HG02610 (cell line): ENCODE measurements around the gene ZSWIM8.
A peak's percentile ranks its signal among the peaks of the same experiment; 100 is the strongest.
"Not testable (repeated sequence)": the region's sequence is repeated elsewhere in the genome, so short reads cannot be mapped to it uniquely, and the experiment has no call there.

ENCODE experiments used
- ATAC-seq: cut with Tn5 transposase; IDR thresholded peaks from one replicate; pipeline ENCODE4 v1.9.1; 2021; ENCODE audit warnings: mild to moderate bottlenecking, moderate library complexity; ENCODE audit not compliant: unreplicated experiment

ZSWIM8 gene

DNA sequence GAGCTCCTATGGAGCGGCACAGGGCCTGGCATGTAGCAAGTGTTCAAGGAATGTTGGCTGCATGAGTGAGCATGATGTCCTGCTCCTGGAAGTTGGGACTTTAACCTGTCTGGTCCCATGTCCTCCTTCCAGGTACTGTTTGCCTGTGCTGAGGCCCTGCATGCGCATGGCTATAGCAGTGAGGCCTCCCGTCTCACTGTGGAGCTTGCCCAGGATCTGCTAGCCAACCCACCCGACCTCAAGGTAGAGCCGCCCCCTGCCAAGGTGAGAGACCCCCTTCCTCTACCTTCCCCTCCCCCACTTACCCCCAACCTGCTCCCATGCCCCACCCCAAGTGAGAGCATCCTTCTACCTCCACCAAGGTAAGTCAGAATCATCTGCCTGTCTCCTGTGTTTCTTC is 8.1 kb downstream of the ZSWIM8 start:
- ATAC-seq: no peak

DNA sequence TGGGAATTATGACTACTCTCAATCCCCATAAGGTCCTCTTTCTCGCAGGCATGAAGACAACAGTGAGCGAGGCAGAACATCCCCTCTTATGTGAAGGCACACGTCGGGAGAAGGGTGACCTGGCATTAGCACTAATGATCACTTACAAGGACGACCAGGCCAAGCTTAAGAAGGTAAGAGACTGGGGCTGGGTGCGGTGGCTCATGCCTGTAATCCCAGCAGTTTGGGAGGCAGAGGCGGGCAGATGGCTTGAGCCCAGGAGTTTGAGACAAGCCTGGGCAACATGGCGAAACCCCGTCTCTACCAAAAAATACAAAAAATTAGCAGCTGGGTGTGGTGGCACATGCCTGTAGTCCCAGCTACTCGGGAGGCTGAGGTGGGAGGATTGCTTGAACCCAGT is 10.1 kb downstream of the ZSWIM8 start:
- ATAC-seq: not testable (repeated sequence)

DNA sequence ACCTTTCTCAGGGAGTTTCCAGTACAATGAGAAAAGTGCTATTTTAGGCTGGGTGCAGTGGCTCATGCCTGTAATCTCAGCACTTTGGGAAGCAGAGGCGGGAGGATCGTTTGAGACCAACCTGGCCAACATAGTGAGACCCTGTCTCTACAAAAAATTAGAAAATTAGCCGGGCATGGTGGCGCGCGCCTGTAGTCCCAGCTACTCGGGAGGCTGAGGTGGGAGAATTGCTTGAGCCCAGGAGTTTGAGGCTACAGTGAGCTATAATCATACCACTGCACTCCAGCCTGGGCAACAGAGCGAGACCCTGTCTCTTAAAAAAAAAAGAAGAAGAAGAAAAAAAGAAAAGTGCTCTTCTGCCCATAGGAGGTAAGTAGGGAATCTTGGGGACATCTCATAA is 10.6 kb downstream of the ZSWIM8 start:
- ATAC-seq: not testable (repeated sequence)

DNA sequence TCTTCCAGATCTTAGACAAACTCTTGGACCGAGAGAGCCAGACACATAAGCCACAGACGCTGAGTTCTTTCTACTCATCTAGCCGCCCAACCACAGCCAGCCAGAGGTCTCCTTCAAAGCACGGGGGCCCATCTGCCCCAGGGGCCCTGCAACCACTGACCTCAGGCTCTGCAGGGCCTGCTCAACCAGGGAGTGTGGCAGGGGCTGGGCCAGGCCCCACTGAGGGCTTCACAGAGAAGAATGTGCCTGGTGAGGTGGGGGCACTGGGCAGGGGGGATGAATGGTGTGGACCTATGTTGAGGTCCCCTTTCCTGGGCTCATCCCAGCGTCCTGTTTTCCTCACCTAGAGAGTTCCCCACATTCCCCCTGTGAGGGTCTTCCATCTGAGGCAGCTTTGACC is 11.4 kb downstream of the ZSWIM8 start:
- no peak for ATAC-seq

DNA sequence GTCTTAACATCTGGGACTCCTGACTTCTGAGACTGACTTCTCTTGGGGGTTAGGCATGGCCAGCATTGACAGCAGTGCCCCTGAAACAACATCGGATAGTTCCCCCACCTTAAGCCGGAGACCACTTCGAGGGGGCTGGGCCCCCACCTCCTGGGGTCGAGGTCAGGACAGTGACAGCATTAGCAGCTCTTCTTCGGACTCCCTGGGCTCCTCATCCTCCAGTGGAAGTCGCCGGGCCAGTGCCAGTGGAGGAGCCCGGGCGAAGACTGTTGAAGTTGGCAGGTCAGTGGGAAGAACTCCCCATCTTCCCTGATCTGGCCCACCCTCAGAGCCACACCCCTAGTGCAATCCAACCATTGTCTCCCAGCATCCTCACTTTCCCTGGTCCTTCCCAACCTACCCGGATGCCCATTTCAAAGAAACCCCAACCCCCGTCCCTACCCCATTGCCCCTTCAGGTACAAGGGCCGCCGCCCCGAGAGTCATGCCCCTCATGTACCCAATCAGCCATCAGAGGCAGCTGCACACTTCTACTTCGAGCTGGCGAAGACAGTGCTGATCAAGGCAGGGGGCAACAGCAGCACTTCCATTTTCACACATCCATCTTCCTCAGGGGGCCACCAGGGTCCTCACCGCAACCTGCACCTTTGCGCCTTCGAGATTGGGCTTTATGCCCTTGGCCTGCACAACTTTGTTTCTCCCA is 12.1 kb downstream of the ZSWIM8 start:
- no peak for ATAC-seq

DNA sequence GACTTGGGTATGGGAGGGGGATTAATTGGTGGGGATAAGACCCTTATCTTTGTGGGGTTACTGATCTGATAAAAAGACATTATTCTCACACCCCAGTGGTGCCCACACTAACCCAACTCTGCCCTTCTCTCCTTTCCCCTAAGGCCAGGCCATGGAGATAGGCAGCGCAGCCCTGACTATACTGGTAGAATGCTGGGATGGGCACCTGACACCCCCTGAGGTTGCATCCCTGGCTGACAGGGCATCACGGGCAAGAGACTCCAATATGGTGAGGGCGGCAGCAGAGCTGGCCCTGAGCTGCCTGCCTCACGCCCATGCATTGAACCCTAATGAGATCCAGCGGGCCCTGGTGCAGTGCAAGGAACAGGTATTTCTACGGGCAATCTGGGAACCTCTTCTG is 12.7 kb downstream of the ZSWIM8 start:
- no peak for ATAC-seq

DNA sequence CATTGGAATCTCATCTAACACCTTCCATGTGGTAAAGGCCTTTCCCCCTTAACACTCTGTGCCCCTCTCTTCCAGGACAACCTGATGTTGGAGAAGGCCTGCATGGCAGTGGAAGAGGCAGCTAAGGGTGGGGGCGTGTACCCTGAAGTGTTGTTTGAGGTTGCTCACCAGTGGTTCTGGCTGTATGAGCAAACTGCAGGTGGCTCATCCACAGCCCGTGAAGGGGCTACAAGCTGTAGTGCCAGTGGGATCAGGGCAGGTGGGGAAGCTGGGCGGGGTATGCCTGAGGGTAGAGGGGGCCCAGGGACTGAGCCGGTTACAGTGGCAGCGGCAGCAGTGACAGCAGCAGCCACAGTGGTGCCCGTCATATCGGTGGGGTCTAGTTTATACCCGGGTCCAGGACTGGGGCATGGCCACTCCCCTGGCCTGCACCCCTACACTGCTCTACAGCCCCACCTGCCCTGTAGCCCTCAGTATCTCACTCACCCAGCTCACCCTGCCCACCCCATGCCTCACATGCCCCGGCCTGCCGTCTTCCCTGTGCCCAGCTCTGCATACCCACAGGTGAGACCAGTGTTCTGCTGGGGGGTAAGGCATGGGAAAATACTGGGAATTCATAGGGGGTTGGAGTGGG is 13.6 kb downstream of the ZSWIM8 start:
- ATAC-seq: no peak

DNA sequence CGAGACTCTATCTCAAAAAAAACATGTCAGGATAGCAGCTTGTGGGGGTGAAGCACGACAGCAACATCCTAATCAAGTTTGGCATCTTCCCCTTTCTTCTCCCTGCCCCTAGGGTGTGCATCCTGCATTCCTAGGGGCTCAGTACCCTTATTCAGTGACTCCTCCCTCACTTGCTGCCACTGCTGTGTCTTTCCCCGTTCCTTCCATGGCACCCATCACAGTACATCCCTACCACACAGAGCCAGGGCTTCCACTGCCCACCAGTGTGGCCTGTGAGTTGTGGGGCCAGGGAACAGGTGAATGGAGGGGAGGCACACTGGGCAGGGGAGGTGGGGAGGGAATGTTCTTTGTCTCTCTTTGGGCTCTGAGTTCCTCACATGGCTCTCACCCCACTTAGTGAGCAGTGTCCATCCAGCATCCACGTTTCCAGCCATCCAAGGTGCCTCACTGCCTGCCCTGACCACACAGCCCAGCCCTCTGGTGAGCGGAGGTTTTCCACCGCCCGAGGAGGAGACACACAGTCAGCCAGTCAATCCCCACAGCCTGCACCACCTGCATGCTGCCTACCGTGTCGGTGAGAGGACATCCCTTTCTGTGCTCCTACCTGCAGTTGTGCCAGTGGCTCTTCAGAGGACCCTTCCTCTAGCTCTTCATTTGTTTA is 14.6 kb downstream of the ZSWIM8 start:
- no peak for ATAC-seq

DNA sequence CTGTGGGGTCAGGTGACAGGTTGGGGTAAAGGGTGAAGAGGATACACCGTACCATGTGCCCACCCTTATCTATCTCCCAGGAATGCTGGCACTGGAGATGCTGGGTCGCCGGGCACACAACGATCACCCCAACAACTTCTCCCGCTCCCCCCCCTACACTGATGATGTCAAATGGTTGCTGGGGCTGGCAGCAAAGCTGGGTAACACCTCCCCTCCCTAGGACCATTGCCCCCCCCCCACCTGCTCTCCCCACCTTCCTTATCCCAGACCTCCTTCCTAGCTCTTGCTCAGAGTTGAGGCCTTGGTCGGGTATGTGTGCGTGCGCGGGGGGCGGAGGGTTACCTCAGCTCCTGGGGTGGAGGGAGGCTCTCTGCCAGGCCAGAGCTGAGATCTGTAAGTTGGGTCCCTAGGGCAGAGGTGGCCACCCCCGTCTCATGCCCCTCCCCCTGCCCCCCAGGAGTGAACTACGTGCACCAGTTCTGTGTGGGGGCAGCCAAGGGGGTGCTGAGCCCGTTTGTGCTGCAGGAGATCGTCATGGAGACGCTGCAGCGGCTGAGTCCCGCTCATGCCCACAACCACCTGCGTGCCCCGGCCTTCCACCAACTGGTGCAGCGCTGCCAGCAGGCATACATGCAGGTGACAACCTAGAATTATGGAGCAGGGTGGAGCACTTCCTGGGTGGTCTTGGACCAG is 15.3 kb downstream of the ZSWIM8 start:
- ATAC-seq: no peak

DNA sequence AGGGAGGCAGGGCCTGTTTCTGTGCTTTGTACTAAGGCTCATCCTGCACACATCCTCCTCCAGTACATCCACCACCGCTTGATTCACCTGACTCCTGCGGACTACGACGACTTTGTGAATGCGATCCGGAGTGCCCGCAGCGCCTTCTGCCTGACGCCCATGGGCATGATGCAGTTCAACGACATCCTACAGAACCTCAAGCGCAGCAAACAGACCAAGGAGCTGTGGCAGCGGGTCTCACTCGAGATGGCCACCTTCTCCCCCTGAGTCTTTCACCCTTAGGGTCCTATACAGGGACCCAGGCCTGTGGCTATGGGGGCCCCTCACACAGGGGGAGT is 15.8 kb downstream of the ZSWIM8 start:
- ATAC-seq: no peak

DNA sequence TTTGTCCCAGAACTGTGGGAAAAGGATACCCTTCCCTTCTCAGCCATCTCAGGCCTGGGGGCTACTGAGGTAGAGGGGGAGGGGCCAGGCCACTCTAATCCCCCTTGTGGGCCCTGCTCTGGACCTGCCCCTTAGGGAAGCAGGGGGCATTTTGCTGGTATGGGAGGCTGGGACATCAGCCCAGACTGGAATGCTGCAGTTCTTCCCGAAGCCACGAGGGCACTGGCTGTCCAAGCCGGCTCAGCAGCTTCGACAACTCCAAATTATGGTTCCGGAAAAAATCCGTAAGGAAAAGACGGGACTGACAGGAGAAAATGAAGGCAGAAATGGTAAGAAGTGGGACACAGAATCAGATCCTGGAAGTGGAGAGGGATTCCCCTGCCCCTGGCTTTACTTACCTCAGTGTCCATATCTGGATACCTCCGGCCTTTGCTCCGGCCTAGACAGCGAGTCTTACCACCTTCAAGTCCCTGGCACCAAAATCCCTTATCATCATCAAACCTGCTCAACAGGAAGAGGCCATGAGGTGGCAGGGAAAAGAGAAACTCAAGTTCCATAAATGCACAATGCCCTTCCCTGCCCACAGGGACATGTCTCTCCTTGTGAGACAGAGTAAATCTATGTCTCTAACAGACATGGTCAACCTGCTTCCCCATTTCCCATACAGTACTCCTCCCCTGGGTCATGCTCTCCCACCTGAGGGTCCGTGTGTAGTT is 17.0 kb downstream of the ZSWIM8 start:
- no peak for ATAC-seq

DNA sequence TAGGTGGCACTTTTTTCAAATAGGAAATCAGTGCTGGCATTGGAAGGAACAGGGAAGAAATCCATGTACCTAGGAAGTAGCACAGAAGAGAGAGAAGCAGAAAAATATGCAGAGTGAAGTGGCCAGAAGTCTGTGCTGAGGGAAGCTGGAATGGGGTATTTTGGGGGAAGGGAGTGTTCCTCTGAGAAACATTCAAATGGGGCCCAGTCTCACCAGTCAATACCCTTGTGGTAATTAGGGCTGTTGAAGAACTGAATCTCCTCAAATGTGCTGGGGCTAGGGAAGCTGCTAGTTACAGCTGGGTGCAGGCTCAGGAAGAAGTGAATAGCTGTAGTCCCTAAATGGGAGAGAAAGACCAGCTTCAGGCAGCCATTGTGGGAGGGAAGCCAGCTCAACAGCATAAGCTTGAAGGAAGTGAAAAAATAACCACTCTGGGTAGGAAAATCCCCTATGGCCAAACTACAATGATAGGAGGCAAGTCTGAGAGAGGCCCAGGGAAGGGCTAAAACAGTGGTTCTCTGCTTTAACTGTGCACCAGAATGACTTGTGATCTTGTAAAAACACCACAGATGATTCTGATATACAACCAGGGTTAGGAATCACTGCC is 18.4 kb downstream of the ZSWIM8 start:
- ATAC-seq: peak; percentile 72

DNA sequence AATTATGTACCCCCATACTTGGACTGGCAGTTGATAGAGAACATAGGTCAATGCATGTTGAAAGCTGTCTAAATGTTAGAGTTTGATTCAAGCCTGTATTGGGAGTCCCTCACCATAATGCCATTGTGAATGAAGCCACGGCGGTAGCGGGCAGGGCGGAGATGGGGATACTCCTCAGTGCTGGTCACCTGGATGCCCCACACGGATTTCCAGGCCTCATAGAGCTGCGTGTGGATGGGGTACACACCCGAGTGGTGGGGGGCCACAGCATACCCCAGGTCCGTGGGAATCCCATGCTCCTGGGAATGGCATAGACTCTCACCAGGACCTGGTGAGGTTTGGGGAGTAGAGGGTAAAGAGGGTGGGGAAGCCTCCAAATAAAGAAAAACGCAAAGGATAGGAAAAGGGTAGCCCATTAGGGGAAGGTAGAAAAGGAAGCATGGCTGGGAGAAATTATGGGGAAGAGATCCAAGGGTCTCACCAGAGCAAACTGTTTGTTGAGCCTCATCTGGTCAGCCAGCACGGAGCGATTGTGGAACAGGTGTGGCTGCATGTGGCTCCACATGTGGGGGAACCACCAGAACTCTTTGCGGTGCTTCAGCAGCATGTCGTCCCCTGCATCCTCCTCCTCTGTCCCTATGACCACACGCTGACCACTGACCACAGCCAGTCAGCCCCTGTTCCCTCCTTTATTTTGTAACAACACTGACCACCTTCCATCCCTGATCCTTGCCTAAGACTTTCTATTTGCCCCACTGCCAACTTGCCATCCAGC is 21.0 kb downstream of the ZSWIM8 start:
- no peak for ATAC-seq

DNA sequence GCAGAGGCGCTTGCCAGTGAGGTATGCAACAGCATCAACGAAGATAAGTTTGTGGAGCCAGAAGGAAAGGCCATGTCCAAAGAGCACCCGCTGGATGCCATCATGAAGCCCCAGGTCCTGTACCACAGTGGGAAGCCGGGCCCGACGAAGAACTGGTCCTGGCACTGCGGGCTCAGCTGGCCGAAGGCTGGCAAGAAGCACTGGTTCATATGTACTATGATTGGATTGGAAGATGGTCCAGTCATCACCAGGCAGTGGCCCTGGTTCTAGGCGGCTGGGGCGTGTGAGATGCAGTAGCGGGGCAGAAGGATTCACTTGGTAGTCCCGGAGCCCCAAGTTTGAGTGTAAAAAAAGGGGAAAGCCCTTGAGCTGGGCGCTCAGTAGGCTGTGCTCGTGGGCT is 22.1 kb downstream of the ZSWIM8 start:
- no peak for ATAC-seq

DNA sequence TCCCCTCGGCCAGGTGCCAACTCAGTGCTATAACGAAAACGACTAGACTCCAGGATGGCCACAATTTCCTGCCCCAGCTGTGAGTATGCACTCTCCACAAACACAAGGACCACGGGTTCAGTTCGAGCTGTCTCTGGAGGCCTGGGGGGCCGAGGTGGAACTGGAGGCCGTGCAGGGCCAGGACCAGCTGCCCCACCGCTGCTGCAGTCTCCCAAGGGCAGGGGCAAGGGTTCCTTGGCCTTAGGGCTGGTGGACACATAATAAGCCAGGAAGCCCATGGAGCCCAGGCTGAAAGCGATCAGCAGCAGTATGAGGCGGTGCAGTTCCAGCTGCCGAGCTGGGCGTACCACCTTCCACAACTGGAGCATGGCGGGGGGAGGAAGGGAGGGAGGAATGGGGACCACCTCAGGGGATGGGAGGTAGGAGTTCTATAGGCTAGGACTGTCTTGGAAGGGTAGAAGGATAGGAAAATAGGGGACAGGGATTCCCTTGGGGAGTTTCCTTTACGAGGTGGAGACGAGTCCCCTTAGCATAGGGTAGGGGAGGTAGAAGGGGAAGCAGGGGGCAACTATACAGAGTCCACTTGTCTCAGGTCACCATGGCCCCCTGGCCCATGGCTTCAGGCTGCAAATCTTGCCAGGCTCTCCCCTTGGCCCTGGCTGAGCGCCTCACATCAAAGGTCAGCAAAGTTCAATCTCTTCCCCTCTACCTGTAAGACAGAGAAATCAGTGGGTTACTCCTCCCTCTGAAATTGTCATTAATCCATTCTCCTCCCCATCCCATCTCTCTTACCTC is 22.8 kb downstream of the ZSWIM8 start:
- no peak for ATAC-seq

DNA sequence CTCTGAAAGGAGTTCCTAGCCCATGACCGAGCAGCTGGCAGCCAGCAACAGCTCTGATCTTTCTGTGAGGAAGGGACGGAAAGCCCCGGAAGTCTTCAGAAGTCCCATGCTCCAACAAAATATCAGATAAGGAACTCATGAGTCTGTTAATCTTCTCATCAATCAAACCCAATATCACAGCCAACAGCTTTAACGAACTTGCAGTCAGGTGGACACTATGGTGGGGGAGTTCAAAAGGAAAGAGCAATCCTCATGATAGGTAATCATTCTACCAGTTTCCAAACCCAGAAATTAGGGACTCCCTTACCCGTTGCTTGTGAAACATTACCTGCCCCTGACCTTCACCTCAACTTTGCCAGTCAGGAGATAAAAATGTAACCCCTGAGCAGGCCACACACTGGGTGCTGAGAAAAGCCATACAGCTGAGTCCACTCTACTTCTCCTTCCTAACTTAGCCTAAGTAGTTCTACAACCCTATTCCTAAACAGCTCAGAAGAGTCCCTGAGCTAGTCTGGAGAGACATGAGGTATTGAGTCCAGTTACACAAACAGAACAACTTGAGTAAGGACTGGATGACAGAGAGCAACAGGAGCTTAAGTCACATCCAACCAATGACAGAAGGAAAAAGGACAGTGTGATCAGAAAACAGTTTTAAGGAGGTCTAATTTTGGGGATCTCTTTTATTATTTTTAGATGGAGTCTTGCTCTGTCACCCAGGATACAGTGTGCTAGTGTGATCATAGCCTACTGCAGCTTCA is 23.8 kb downstream of the ZSWIM8 start:
- no peak for ATAC-seq

DNA sequence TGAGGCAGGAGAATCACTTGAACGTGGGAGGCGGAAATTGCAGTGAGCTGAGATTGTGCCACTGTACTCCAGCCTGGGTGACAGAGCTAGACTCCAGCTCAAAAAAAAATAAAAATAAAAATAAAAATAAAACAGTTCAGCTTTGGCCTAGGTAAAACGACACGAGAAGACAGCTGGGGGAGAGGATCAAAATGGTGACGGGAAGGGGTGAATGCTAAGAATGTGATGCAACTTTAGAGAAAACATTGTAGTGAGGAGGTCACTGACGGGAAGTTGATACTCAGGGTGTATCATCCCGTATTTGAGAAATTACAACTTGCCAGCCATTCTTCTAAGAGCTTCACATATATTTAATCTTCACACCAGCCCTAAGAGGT is 24.9 kb downstream of the ZSWIM8 start:
- ATAC-seq: no peak

DNA sequence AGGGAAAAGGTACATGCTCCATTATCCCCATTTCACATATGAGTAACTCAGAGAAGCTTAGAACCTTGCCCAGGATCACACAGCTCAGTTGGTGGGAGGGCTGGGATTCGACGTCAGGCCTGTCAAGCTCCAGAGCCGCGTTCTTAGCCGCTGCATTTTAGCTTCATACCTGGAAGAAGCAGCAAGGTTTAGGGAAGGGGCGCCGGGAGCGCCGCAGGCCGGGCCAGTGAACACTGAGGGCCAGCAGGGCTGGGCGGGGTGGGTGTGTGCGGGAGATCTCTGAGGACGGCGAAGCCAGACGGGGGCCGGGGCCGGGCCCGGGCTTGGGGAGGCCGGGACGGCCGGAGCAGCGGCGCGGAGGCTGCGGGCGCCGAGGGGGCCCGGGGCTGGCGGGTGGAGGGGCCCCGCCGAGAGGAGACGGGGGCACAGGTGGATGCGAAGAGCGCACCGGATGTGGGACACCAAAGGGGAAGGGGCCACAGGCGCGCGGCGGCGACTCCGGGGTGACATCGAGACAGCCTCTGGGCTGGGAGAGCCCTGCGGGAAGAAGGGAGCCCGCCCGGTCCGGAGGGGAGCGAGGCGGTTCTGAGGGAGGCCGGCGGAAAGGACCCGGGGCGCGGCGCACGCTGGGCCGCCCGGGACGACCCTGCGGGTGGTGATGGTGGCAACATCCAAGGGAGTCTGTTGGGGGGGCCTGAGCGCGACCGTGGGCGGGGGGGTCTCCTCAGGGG is 25.5 kb downstream of the ZSWIM8 start:
- ATAC-seq: peak; percentile 27
